Measurements from ENCODE around the gene XXYLT1. TPM values are rescaled to one million over a fixed set of nuclear protein-coding genes. Genes with fewer than 3 reads are reported as not detected.

Gene XXYLT1
- total RNA-seq, 4 donors from 2014 or later: 14.1 to 23.7 (median 15.4) TPM

DNA sequence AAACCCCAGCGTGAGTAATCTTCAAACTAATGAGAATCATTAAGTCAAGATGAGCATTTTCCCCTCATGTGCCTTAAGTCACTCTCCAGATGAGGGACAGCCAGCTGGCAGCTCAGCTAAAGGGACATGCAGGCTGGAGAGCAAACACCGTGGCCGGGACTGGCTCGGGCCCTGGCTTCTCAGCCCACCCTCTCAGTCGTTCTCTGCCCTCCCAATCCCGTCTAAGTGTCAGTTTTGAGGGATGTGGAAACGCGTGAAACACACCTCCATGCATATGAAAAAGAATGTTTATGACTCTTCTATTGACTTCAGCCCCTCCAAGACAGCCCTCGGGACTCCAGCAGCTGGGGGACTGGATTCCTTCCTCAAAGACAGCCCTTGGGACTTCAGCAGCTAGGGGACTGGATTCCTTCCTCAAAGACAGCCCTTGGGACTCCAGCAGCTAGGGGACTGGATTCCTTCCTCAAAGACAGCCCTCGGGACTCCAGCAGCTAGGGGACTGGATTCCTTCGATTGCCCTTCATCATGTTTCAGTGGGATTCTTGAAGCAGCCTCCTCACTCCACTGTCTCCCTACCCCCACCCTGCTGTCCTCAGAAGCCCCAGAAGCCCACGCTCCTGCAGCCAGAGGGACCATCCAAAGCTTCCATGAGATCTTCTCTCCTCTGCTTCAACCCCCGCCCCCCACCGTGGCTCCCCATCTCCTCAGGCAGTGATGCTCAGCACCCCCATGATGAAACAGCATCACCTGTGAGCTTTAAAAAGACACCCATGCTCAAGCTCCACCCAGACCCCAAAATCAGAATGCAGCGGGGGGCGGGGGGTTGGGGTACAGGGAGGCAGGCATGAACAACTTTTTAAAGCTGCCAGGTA is 228.9 kb downstream of the XXYLT1 start:
- no peak for DNase-seq
- intact Hi-C loops (cut with DNase I): no loop called here
- H3K4me3 ChIP-seq: no peak overlapping the region
- no peak overlapping the region for H3K27ac ChIP-seq
- H3K4me1 ChIP-seq: peaks cover 0 to 21% (median 3%) of the 10 kb centered on the region in 3 donors
- H3K9me3 ChIP-seq: no peaks in the 10 kb centered on the region
- no peaks in the 10 kb centered on the region for H3K36me3 ChIP-seq
- TF ChIP-seq, protein P1, sequence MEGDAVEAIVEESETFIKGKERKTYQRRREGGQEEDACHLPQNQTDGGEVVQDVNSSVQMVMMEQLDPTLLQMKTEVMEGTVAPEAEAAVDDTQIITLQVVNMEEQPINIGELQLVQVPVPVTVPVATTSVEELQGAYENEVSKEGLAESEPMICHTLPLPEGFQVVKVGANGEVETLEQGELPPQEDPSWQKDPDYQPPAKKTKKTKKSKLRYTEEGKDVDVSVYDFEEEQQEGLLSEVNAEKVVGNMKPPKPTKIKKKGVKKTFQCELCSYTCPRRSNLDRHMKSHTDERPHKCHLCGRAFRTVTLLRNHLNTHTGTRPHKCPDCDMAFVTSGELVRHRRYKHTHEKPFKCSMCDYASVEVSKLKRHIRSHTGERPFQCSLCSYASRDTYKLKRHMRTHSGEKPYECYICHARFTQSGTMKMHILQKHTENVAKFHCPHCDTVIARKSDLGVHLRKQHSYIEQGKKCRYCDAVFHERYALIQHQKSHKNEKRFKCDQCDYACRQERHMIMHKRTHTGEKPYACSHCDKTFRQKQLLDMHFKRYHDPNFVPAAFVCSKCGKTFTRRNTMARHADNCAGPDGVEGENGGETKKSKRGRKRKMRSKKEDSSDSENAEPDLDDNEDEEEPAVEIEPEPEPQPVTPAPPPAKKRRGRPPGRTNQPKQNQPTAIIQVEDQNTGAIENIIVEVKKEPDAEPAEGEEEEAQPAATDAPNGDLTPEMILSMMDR (IDR thresholded peaks at IDR 0.05): no peak
- no peak for TF ChIP-seq POLR2A (IDR thresholded peaks at IDR 0.05)
- 75 to 90% methylated on average over 8 of the region's 16 CpGs for WGBS, 2 donors
- no peaks in the 10 kb centered on the region for H3K27me3 ChIP-seq

DNA sequence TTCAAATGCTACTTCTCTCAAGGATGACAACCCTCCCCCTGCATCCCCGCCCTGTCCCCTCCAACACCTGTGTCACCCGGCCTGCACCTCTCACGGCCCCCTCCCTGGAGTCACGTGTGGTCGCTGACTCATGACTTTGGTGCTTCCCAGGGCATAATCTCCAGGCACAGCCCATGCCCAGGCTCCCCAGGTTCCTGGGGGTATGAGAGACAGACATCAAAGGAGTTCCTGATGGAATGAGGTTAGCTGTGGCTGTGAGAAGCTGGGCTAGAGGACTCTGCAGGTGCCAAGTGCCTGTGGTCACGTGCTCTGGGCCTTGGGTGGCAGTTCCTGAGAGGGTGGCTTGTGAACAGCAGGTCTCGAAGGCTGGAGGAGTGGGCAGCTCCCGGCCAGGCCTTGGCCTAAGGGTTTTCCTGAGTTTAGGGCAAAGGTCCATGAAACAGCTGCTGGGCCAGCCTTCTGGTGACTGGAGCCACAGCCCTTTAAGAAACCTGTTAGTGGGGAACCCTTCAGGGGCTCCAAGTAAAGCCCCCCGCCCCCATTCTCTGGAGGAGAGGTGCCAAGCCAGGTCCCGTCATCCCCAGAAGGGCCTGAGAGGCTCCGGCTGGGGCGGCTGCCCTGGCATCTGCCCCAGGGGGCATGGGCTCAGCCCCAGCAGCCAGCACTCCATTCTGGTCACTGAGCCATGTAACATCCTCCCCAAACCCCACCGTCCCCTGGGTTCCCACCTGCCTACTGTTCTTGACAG is 230.0 kb downstream of the XXYLT1 start:
- WGBS, 2 donors: 52 to 53% methylated on average over 7 to 11 of the region's 13 CpGs
- Histone ChIP-seq H3K36me3 (no peaks in the 10 kb centered on the region), H3K9me3 (no peaks in the 10 kb centered on the region), H3K4me3 (no peak overlapping the region), H3K27me3 (no peaks in the 10 kb centered on the region), H3K4me1 (peaks cover 0 to 21% (median 3%) of the 10 kb centered on the region in 3 donors), H3K27ac (no peak overlapping the region)
- DNase-seq: no peak
- TF ChIP-seq POLR2A (IDR thresholded peaks at IDR 0.05): no peak
- TF ChIP-seq, protein P1 (IDR thresholded peaks at IDR 0.05): no peak
- intact Hi-C loops (cut with DNase I): no loop called here

DNA sequence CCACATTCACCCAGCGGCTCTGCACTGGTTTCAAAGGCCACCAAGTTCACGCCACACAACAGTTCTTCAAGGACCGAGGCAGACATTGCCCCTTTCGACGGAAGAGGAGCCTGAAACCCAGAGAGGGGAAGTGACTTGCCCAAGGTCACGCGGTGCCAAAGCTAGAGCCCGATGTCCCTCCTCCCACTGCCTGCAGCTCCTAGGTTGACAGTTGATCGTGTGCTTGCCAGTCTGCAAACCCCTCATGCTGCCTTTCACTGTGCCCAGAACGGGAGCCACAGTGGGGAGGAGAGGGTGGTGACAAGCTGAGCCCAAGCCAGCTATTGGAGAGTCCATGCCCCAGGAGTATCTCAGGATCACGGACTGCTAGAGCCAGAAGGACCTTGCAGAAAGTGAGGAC is 230.9 kb downstream of the XXYLT1 start:
- 60 to 80% methylated on average over 1 to 6 of the region's 11 CpGs for WGBS, 2 donors
- no peak for DNase-seq

DNA sequence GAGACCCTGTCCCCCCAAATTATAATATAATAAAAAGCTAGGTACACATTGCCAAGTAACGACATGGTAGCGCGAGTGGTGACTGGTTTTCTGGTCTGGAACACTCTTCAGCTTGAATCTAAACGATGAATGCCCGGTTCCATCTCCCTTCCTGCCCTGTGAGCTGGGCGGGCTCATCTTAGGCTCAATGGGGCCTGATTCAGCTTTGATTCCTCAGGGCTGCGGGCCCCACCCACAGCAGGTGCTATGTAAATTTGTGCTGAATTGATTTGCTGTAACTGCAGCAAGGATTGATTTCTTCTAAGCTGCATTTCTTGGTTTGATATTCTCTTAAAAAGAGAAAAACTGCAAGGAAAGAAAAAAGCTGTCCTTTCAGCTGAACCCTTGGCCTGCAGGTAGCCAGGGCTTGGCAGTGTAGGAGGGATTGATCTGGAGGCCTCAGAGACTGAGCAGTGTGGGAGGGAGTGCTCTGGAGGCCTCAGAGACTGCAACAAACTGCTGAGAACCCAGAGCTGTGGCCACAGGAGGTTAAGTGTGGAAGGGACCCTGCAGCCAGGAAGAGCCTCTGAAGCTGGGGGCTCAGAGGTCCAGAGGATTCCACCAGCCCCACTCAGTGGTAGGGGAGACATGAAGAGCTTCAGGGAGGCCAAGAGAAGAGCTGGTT is 231.6 kb downstream of the XXYLT1 start:
- TF ChIP-seq, protein P1 (IDR thresholded peaks at IDR 0.05): no peak
- TF ChIP-seq POLR2A (IDR thresholded peaks at IDR 0.05): no peak
- Histone ChIP-seq H3K27ac (no peak overlapping the region), H3K27me3 (no peaks in the 10 kb centered on the region), H3K36me3 (no peaks in the 10 kb centered on the region), H3K9me3 (no peaks in the 10 kb centered on the region), H3K4me1 (peaks cover 0 to 23% (median 3%) of the 10 kb centered on the region in 3 donors), H3K4me3 (no peak overlapping the region)
- no peak for DNase-seq
- WGBS, 2 donors: 45 to 48% methylated on average over 7 of the region's 7 CpGs
- intact Hi-C loops (cut with DNase I): no loop called here

More for the DNA sequence above, 230.9 kb downstream of the XXYLT1 start:
- no peaks in the 10 kb centered on the region for H3K36me3 ChIP-seq
- H3K27ac ChIP-seq: no peak overlapping the region
- H3K27me3 ChIP-seq: no peaks in the 10 kb centered on the region
- H3K4me3 ChIP-seq: no peak overlapping the region
- H3K9me3 ChIP-seq: no peaks in the 10 kb centered on the region
- H3K4me1 ChIP-seq: peaks cover 0 to 21% (median 3%) of the 10 kb centered on the region in 3 donors
- no peak for TF ChIP-seq POLR2A (IDR thresholded peaks at IDR 0.05)
- TF ChIP-seq, protein P1 (IDR thresholded peaks at IDR 0.05): no peak
- intact Hi-C loops (cut with DNase I): no loop called here
